ENCODE data around the gene SERPINA4.

Gene SERPINA4

GRCh38 chr14:94542811-94543440 is 18.3 kb upstream of the SERPINA4 start:
- no peak for DNase-seq (ENCODE audit: low spot score)

DNA sequence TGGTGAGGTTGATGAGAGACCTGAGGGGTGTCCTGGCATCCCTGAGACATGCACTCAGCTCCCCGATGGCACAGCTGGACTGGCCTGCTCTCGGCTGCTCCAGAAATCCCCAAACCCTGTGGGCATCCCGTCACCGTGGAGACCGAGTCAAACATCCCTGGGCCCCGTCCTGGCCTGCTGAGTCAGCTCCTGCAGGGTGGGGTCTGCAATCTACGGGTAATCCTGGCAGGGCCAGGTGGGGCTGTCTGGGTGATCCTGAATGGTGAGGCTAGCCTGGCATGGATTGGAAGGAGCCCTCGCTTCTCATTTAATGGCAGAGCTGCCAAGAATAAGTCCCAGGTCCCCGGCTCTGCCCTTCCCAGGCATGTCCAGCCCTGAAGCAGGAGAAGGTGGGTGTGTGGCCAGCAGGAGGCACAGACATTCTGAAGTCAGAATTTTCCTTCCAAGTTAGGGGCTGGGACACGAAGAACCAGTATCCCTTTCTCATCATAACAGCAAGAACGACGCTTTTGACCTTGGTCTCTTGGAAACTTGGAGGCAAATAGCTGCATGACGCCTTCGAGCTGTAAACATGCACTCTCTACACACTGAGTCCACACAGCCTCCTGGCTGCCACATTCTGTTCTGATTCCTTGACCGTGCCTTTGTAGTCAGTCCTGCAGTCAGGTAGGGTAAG is 17.7 kb upstream of the SERPINA4 start:
- DNase-seq (ENCODE audit: low spot score), result no peak

GRCh38 chr14:94544726-94545125 is 16.5 kb upstream of the SERPINA4 start:
- DNase-seq (ENCODE audit: low spot score), result no peak

DNA sequence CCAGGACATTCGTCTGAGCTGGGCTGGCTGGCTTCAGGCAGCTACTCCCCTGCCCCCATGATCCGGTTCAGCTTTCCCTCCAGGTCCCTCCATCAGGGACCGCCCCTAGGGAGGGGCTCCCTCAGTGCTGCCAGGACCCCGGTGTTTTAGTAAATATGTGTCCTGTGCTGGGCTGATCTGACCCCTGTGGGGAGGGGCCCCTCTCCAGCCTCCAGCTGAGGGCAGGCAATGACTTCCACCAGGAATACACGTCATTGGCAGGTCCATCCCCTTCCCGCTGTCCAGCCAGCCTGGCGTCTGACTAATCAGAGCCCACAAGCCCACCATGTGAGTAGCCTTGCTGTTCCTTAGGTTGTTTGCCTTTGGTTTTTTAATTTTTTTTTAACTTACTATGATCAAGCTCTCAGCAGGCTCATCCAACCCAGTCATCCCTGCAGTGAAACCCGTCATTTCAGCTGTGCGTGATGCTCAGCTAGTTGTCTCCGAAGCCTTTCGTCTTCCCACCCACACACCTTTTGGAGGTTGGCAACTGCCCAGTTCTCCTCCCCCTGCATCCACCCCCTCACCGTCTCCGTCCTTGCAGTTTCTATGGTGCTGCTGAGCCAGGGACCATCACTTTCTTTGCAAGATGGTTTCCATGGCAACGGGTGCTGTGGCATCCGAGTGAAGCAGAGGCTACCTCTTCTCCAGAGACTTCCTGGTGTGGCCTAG is 16.0 kb upstream of the SERPINA4 start:
- DNase-seq (ENCODE audit: low spot score), result no peak

- DNase-seq (ENCODE audit: low spot score), result no peak
Measured at GRCh38 chr14:94547151-94547680, 14.0 kb upstream of the SERPINA4 start.

GRCh38 chr14:94547726-94548125 is 13.5 kb upstream of the SERPINA4 start:
- no peak for DNase-seq (ENCODE audit: low spot score)

GRCh38 chr14:94548131-94548998 is 12.9 kb upstream of the SERPINA4 start:
- no peak for DNase-seq (ENCODE audit: low spot score)

DNA sequence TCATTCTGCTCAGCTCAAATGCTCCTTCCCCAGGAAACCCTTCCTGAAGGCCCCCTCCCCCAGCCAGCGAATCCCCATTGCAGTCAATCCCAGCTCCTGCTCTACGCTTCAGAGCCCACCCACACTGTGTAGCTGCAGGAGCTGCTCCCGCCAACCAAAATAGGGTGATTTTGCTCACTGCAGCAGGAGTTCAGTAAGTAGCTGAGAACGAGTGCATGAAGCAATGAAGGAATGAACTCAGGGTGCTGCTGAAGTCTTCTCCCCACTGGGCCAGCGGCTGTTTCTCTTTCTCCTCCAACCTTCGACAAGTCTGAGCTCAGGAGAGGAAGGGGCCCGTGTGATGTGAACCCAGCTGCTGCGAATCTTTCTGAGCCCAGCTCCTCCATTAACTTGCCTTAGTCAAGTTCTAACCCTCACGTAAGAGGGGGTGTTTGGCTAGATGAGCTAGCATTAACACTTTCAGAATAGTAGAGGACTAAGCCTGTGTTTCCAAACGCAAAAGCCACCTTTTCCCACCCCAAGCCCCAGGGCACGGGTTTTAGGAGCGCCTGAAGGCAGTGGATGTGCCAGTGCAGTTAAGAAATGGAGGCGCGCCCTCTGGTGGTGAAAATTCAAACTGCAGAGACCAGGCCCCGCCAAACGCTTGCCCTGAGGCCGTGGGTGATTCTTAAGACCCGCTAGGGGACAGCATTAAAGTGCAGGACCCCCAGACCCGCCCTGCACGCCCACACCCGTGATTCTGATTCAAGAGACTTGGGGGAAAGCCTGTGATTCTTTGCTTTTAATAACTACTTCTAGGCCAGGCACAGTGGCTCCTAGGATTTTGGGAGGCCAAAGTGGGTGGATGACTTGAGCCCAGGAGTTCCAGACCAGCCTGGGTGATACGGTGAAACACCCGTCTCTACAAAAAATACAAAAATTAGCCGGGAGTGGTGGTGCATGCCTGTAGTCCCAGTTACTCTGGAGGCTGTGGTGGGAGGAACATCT is 11.9 kb upstream of the SERPINA4 start:
- DNase-seq (ENCODE audit: low spot score), result peak; percentile 44

- no peak for DNase-seq (ENCODE audit: low spot score)
Measured at GRCh38 chr14:94550041-94550440, 11.2 kb upstream of the SERPINA4 start.

DNA sequence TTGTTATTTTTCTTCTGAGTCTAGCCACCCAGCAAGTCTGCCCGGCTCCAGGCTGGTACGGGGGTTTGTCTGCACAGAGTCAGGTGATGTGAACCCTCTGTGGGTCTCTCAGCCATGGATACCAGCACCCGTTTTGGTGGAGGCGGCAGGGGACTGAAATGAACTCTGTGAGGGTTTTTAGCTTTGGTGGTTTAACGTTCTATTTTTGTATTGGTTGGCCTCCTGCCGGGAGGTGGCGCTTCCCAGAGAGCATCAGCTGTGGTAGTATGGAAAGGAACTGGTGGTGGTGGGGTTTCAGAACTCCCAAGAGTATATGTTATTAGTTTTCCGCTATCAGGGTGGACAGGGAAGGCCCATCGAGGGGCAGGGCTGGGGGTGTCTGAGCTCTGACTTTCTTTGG is 5.3 kb upstream of the SERPINA4 start:
- DNase-seq (ENCODE audit: low spot score), result no peak

GRCh38 chr14:94557327-94557726 is 3.9 kb upstream of the SERPINA4 start:
- no peak for DNase-seq (ENCODE audit: low spot score)

DNA sequence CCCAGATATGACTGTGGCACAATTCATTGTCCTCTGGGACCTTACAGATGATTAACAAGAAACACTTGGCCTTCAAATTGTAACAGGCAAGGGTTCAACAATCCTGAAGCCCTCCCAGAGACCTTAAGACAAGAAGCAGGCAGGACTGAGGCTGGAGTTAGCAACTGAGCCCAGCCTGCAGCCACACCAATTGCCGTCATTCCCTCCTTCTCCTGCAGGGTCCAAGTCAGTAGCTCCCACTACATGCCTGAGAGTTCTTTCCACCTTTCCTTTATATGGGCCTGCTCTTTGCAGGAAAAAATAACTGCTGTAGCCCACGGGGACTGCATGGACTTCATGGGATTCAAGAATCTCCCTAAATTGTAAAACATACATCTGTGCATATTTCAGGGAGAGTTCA is 2.4 kb upstream of the SERPINA4 start:
- DNase-seq (ENCODE audit: low spot score), result no peak

- no peak for DNase-seq (ENCODE audit: low spot score)
Measured at GRCh38 chr14:94559638-94560290, 1.5 kb upstream of the SERPINA4 start.

GRCh38 chr14:94560291-94560665 is 964 bp upstream of the SERPINA4 start:
- DNase-seq (ENCODE audit: low spot score), result no peak

GRCh38 chr14:94561656-94562010 is 391 bp downstream of the SERPINA4 start:
- DNase-seq (ENCODE audit: low spot score), result no peak

DNA sequence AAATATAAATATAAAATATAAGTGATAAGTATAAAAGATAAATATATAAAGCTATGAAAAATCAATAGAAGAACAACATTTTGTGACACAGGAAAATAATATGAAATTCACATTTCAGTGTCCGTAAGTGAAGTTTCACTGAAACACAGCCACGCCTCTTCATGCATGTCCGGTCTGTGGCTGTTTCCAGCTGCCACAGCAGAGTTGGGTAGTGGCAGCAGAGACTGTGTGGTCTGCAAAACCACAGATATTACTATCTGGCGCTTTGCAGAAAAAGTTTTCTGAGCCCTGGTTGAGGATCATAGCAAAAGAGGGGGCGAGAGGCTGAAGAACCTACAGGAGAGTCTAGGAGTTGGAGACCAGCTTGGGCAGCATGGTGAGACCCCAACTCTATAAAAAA is 780 bp downstream of the SERPINA4 start:
- DNase-seq (ENCODE audit: low spot score), result no peak

DNA sequence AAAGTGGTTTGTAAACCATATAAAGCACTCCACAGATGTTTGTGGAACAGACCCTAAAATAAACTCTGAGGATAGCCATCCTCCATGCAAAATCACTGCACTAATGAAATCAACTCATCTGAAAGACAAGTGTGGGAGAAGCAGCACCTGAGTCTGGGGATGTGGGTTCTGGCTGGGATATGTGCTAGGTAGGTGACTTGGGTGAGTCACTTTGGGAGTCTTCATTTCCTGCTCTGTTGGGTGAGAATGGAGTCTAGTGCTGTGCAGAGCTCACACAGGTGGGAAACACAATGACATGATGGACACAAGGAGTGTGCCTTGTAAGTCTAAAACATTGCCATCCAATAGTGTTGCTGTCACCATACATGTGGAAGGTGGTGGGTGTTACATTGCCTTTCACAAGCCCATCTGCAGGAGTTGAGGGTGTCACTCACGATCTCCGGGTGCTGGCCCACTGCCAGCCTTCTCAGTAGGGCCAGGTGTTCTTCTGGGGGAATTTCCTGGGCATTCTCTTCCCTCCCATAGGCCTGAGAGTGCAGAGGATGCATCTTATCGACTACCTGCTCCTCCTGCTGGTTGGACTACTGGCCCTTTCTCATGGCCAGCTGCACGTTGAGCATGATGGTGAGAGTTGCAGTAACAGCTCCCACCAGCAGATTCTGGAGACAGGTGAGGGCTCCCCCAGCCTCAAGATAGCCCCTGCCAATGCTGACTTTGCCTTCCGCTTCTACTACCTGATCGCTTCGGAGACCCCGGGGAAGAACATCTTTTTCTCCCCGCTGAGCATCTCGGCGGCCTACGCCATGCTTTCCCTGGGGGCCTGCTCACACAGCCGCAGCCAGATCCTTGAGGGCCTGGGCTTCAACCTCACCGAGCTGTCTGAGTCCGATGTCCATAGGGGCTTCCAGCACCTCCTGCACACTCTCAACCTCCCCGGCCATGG is 2.0 kb downstream of the SERPINA4 start:
- DNase-seq (ENCODE audit: low spot score), result no peak

DNA sequence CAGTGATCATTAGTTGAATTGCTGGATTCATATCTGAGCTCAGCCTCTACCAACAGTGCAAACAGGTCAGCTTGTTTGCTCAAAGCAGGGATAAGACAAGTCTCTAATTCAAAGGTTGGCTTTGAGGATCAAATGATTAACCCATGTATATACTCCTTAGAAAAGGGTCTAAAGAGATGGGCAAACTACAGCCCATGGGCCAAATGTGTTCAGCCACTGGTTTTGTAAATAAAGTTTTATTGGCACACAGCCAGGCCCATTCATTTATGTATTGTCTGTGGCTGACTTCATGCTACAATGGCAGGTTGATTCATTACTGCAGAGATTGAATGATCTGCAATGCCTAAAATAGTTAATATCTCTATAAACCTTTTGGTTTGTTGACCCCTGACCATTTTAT is 3.1 kb downstream of the SERPINA4 start:
- no peak for DNase-seq (ENCODE audit: low spot score)

DNA sequence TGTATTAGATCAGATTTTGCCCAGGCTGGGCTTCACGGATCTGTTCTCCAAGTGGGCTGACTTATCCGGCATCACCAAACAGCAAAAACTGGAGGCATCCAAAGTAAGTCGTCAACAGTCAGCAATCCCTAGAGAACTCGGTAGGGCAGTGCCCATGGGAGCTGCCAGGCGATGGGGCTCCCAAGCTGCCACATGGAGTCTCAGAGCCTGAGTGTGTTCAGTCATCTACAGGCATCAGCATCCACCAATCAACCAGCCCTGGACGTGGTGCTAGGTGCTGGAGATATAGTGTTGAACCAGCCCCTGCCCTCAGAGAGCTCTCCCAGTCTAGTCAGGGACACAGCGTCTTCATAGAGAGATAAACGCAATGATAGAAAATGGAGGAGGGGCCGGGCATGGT is 6.9 kb downstream of the SERPINA4 start:
- DNase-seq (ENCODE audit: low spot score), result no peak

All from hematopoietic multipotent progenitor cell treated with erythropoietin and hydrocortisone succinate and interleukin-3 and kit ligand, for 15 days (in vitro differentiated cells).